Jurkat, Clone E6-1 (cell line): Measurements from ENCODE around the gene TUBB4B.

Experiments
- DNase-seq: peaks from one replicate; pipeline ENCODE4 v3.0.0-alpha.2; 2011; ENCODE audit warnings: low read depth, low spot score
- H3K4me3 ChIP-seq: 2 replicates; pipeline ENCODE4 v1.5.1; 2011; ENCODE audit warnings: mild to moderate bottlenecking, low read length, control low read depth, moderate library complexity

TUBB4B gene

DNA sequence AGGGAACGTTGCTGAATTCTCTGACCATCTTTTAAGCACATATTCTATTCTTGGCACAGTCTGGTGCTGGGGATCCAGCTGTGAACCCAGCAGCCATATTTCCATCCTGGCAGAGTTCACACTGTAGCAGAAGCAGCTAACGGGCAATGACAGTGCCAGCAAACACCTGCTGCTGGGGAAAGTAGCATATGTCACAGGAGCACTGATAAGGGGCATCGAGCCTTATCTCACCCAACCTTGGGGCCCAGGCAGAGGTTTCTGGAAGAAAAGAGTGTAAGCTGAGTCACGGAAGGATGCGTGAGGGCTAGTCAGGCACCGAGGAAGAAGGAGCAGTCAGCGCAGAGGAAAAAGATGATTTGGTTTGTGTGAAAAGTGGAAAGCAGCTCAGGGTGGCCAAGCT is 34.5 kb upstream of the TUBB4B start:
- no peak for DNase-seq

GRCh38 chr9:137211532-137211931 is 29.6 kb upstream of the TUBB4B start:
- no peak overlapping the region for H3K4me3 ChIP-seq
- no peak for DNase-seq

More for the DNA sequence above, 34.5 kb upstream of the TUBB4B start:
- peak overlapping the region; percentile 69 for H3K4me3 ChIP-seq

DNA sequence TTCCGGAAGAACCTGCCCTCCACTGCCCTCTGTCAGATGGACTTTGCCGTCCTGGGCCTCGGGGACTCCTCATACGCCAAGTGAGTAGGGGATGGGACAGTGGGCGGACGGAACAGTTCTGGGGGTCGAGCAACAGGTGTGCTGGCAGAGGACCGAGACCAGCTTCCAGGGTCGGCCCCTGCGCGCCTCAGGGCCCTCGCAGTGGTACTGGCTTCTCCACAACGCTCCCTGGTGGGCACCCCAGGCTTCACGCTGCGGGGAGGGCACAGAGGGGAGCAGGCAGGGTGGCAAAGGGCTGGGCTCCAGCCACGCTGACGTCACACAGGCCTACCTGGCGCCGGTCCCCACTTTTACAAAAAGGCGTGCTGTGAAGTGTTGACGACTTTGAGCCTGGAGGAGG is 28.6 kb upstream of the TUBB4B start:
- H3K4me3 ChIP-seq = no peak overlapping the region
- no peak for DNase-seq

DNA sequence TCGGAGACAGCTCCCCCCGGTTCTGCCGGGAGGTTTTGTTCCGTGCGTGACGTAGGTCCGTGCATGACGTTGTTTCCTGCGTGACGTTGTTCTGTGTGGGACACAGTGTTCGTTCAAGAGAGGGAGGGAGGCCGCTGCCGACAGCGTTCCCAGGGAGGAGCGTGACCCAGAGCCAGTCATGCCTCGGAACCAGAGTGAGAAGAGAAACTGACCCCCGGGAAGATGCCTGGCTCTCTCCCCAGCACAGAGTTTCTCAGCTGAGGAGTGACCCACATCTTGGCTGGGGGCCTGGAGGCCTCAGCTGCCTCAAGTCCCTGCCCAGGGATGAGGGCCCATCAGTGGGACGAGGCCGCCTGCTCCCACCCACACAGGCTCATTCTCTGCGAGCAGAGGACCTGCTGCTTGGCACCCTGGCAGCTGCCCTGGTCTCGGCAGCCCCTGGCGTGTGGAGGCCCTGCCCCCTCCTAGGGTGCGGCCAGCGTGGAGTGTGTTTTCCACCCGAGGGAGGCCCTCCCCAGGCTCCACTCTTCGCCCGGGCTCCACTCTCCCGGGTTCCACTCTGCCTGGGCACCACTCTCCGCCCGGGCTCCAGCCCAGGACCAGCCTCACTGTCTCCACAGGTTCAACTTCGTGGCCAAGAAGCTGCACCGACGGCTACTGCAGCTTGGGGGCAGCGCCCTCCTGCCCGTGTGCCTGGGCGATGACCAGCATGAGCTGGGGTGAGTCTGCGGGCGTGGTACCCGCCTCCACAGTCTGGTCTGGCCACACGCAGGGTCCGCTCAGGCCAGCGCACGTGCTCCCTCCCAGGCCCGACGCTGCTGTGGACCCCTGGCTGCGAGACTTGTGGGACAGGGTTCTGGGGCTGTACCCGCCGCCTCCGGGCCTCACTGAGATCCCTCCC is 27.7 kb upstream of the TUBB4B start:
- DNase-seq = no peak
- H3K4me3 ChIP-seq = no peak overlapping the region

DNA sequence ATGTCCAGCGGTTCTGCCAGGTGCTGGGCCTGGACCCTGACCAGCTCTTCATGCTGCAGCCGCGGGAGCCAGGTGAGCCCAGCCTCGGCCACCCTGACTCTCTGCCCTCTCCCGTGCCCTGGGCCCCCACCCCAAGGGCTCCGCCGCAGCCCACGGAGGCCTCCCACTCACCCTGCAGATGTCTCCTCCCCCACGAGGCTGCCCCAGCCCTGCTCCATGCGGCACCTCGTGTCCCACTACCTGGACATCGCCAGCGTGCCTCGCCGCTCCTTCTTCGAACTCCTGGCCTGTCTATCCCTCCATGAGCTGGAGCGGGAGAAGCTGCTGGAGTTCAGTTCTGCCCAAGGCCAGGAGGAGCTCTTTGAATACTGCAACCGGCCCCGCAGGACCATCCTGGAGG is 26.5 kb upstream of the TUBB4B start:
- no peak for DNase-seq

GRCh38 chr9:137215196-137215986 is 25.7 kb upstream of the TUBB4B start:
- no peak for DNase-seq
- H3K4me3 ChIP-seq = no peak overlapping the region

More for the DNA sequence above, 26.5 kb upstream of the TUBB4B start:
- H3K4me3 ChIP-seq = no peak overlapping the region

- no peak overlapping the region for H3K4me3 ChIP-seq
- DNase-seq = no peak
Observed at GRCh38 chr9:137216188-137216965, 24.7 kb upstream of the TUBB4B start.

- H3K4me3 ChIP-seq = no peak overlapping the region
- DNase-seq = no peak
Observed at GRCh38 chr9:137217276-137218211, 23.5 kb upstream of the TUBB4B start.

- no peak overlapping the region for H3K4me3 ChIP-seq
- DNase-seq = no peak
Observed at GRCh38 chr9:137218212-137218753, 22.8 kb upstream of the TUBB4B start.

- no peak for DNase-seq
Observed at GRCh38 chr9:137218754-137219271, 22.3 kb upstream of the TUBB4B start.

GRCh38 chr9:137219757-137220316 is 21.2 kb upstream of the TUBB4B start:
- H3K4me3 ChIP-seq = no peak overlapping the region
- no peak for DNase-seq

More at GRCh38 chr9:137218754-137219271, 22.3 kb upstream of the TUBB4B start:
- no peak overlapping the region for H3K4me3 ChIP-seq

DNA sequence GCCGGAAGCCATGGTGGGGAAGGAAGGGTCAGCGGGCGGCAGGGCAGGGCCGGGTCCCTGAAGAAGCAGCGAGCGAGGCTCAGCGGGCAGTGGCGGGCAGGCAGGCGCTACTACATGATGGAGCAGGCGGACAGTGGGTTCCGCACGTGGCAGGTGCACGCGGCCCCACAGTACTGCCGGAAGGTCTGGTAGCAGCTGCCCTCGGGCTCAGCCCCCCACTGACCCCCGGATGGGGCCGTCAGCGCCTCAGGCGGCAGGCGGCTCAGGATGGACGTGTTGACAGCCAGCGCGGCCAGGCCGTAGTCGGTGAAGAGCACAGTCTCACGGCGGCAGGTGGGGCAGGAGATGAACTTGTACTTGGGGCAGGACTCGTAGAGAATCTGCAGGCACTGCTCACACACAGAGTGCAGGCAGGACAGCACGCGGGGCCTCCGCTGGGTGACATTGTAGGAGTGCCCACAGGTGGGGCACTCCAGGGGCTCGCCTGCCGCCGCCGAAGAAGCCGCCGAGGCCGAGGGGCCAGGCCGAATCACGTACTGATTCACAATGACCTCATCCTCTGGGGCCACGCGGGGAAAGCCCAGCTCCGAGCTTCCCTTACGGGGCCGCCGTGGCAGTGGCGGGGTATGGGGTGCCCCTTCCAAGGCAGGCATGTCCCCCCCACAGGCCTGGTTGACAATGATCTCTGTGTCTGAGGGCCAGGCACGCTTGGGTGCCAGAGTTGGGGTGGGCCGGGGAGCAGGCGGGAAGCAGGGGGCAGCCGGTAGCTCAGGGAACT is 20.6 kb upstream of the TUBB4B start:
- no peak for DNase-seq
- no peak overlapping the region for H3K4me3 ChIP-seq

- no peak for DNase-seq
- H3K4me3 ChIP-seq = no peak overlapping the region; the same call in 1 of the 2 replicates
Observed at GRCh38 chr9:137221095-137221505, 20.0 kb upstream of the TUBB4B start.

DNA sequence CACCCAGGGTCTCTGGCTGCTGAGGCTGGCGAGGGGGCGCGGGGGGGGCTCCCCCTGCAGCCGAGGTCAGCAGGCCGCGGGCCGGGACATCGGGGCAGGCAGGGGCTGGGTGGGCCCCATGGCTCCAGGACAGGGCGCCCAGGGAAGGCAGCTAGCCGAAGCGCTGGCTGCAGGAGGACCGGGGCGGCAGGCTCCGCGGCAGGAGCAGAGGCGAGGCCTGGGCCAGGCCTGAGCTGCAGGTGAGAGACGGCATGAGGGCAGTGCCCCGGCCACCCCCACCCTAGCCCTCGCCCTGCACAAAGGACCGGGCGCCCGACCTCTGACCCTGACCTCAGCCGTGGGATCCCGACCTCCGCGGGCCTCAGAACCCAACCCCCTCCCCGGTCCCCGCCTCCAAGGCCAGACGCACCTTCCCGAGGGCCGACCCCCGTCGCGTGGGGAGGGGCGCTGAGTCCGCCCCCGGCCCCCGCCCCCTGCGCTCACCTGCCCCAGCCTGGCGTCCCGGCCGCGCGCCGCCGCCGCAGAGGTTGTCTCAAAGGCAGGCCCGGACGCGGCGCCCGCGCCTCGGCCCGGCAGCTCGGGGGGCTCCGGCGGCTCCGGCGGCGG is 19.5 kb upstream of the TUBB4B start:
- H3K4me3 ChIP-seq = peak overlapping the region; percentile 40
- no peak for DNase-seq

GRCh38 chr9:137222190-137223077 is 18.7 kb upstream of the TUBB4B start, which contains the start of gene RNF208:
TSS of gene RNF208 (minus strand) at chr9:137222240. CDS start at chr9:137221212, 1,028 bp downstream.
- H3K4me3 ChIP-seq = peak within 1 kb of the TSS; percentile 81
- DNase-seq = no peak
